SK-N-SH (cell line): Measurements from ENCODE around the gene PHKB. TPM values are rescaled to one million over a fixed set of nuclear protein-coding genes. Genes with fewer than 3 reads are reported as not detected.

Experiments used
- CTCF ChIA-PET: fragments of 300-600, 350-600 bp; formaldehyde crosslinking; extraction: SDS; loops from one replicate; lab custom pipeline; 2021; lab: Yijun Ruan, JAX
- POLR2A ChIA-PET: fragments of 350-600 bp; sonication (Branson Sonifier 250); formaldehyde crosslinking; extraction: SDS; loops from one replicate; lab custom pipeline; 2020; ENCODE audit warnings: antibody characterized with exemption, inconsistent platforms; lab: Yijun Ruan, JAX
- DNase-seq: peaks from one replicate; pipeline ENCODE4 v3.0.0; 2012
- H2AFZ ChIP-seq: fragments of 200-600 bp; sonication (generic); 2 replicates; pipeline ENCODE4 v1.8.1; 2016; ENCODE audit warnings: antibody characterized with exemption, mild to moderate bottlenecking, low read depth
- H3F3A ChIP-seq: fragments of 200-600 bp; sonication (generic); replicated peaks from 2 replicates; pipeline ENCODE3; 2016; ENCODE audit warnings: antibody characterized with exemption, mild to moderate bottlenecking; ENCODE audit not compliant: insufficient read depth
- H3K27ac ChIP-seq, 2 experiments: fragments of 200-500 bp in 1 of 2; fragments of 200-600 bp in 1 of 2; sonication (Bioruptor generic) in 1 of 2; sonication (generic), shearing (Covaris generic) in 1 of 2; 2 replicates each; pipeline versions ENCODE4 v1.5.1 to v1.6.1; 2014 to 2016; ENCODE audit warnings: low read depth in 2 of 2, inconsistent platforms in 1 of 2, low read length in 1 of 2, mild to moderate bottlenecking in 1 of 2, mixed read lengths in 1 of 2
- H3K27me3 ChIP-seq: fragments of 200-600 bp; sonication (generic), shearing (Covaris generic); 2 replicates; pipeline ENCODE4 v1.6.1; 2016; ENCODE audit warnings: mixed run types; ENCODE audit not compliant: insufficient read depth
- H3K36me3 ChIP-seq, 2 experiments: fragments of 200-500 bp in 1 of 2; fragments of 200-600 bp in 1 of 2; sonication (Bioruptor generic) in 1 of 2; sonication (generic) in 1 of 2; replicated peaks in 1 of 2; 2 replicates each; pipeline versions ENCODE3 to v1.5.1; 2014 to 2016; ENCODE audit warnings: low read length in 1 of 2, mild to moderate bottlenecking in 1 of 2; ENCODE audit not compliant: insufficient read depth in 2 of 2, control insufficient read depth in 1 of 2
- H3K4me1 ChIP-seq, 2 experiments: fragments of 200-500 bp in 1 of 2; fragments of 200-600 bp in 1 of 2; sonication (Bioruptor generic) in 1 of 2; sonication (generic), shearing (Covaris generic) in 1 of 2; 2 replicates each; pipeline versions ENCODE4 v1.5.1 to v1.6.1; 2014 to 2016; ENCODE audit warnings: low read depth in 1 of 2, low read length in 1 of 2, mixed run types in 1 of 2; ENCODE audit not compliant: insufficient read depth in 2 of 2, control insufficient read depth in 1 of 2
- H3K4me2 ChIP-seq: fragments of 200-600 bp; sonication (generic), shearing (Covaris generic); 2 replicates; pipeline ENCODE4 v1.6.1; 2017; ENCODE audit warnings: mixed run types
- H3K4me3 ChIP-seq, 2 experiments: fragments of 200-500 bp in 1 of 2; fragments of 200-600 bp in 1 of 2; sonication (Bioruptor generic) in 1 of 2; sonication (generic), shearing (Covaris generic) in 1 of 2; 2 replicates each; pipeline versions ENCODE4 v1.5.1 to v1.8.1; 2014 to 2016; ENCODE audit warnings: low read depth in 2 of 2, inconsistent platforms in 1 of 2, low read length in 1 of 2, mild to moderate bottlenecking in 1 of 2, mixed read lengths in 1 of 2, moderate library complexity in 1 of 2
- H3K79me2 ChIP-seq: fragments of 200-600 bp; sonication (generic); 2 replicates; pipeline ENCODE4 v1.8.1; 2017; ENCODE audit warnings: mild to moderate bottlenecking; ENCODE audit not compliant: insufficient read depth
- H3K9ac ChIP-seq: fragments of 200-600 bp; sonication (generic); 2 replicates; pipeline ENCODE4 v1.6.1; 2017; ENCODE audit warnings: mixed run types
- H3K9me2 ChIP-seq: fragments of 200-600 bp; sonication (generic); 2 replicates; pipeline ENCODE4 v1.6.1; 2017; ENCODE audit warnings: mixed run types
- H3K9me3 ChIP-seq: fragments of 200-600 bp; sonication (generic); 2 replicates; pipeline ENCODE4 v1.6.1; 2017; ENCODE audit warnings: mixed run types, mild to moderate bottlenecking, moderate library complexity
- H4K20me1 ChIP-seq: fragments of 200-600 bp; sonication (generic); 2 replicates; pipeline ENCODE4 v1.6.1; 2017; ENCODE audit warnings: mild to moderate bottlenecking, mixed run types; ENCODE audit not compliant: insufficient read depth
- ELF1 ChIP-seq: IDR thresholded peaks from 2 replicates; pipeline ENCODE4 v1.4.0; 2012
- FOXM1 ChIP-seq: IDR thresholded peaks from 2 replicates; pipeline ENCODE4 v1.4.0; 2012; ENCODE audit warnings: low read depth, mild to moderate bottlenecking
- MEF2A ChIP-seq: IDR thresholded peaks from 2 replicates; pipeline ENCODE4 v1.4.0; 2012; ENCODE audit warnings: low read depth, borderline replicate concordance
- PBX3 ChIP-seq: IDR thresholded peaks from 2 replicates; pipeline ENCODE4; 2012
- POLR2AphosphoS5 ChIP-seq: IDR thresholded peaks from 2 replicates; pipeline ENCODE4 v1.6.1; 2012; ENCODE audit warnings: low read depth, low read length
- RAD21 ChIP-seq: IDR thresholded peaks from 2 replicates; pipeline ENCODE4 v1.6.1; 2012; ENCODE audit warnings: mild to moderate bottlenecking, low read length
- RCOR1 ChIP-seq: fragments of 150-350 bp; IDR thresholded peaks from 2 replicates; pipeline ENCODE4 v1.6.1; 2017; ENCODE audit warnings: antibody characterized with exemption, low read length
- REST ChIP-seq: IDR thresholded peaks from 2 replicates; pipeline ENCODE4 v1.6.1; 2012; ENCODE audit warnings: mild to moderate bottlenecking, low read depth, low read length, moderate library complexity
- SIN3A ChIP-seq: IDR thresholded peaks from 2 replicates; pipeline ENCODE4 v1.6.1; 2012; ENCODE audit warnings: low read depth, mild to moderate bottlenecking, low read length, moderate library complexity, borderline replicate concordance
- SMC3 ChIP-seq: IDR thresholded peaks from 2 replicates; pipeline ENCODE4 v1.6.1; 2012; ENCODE audit warnings: low read depth, low read length, improper control_type of control experiment
- TAF1 ChIP-seq: IDR thresholded peaks from 2 replicates; pipeline ENCODE4 v1.6.1; 2012; ENCODE audit warnings: low read depth, mild to moderate bottlenecking, low read length, moderate library complexity, borderline replicate concordance
- ZBTB33 ChIP-seq: IDR thresholded peaks from 2 replicates; pipeline ENCODE4 v1.4.0; 2012; ENCODE audit warnings: low read depth, borderline replicate concordance
- WGBS: methylation state at CpG from one replicate; pipeline ENCODE4 v1.1.6; 2017; ENCODE audit warnings: low lambda C conversion rate; 5-methylcytosine and 5-hydroxymethylcytosine counted together
- polyA plus RNA-seq, 3 experiments: library from polyadenylated mRNA; depleted of rRNA; stranded (reverse); fragments of >200 nt; gene quantifications; 2 replicates each; pipeline ENCODE4 v1.2.3, GENCODE V29; 2012

The PHKB gene
- polyA plus RNA-seq, 1 of the 3 experiments (the other 2 are of a cell fraction): 20.8 TPM

DNA sequence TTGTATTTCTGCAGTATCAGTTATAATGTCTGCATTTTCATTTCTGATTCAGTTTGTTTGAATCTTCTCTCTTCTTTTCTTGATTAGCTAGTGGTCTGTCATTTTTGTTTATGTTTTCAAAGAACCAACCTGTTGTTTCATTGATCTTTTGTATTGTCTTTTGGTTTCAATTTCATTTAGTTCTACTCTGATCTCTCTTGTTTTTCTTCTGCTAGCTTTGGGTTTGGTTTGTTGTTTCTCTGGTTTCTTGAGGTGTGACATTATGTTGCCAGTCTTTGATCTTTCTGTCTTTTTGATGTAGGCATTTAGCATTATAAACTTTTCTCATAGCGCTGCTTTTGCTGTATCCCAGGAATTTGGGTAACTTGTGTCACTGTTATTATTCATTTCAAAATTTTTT, 107.2 kb downstream of the PHKB start:
- no peak for DNase-seq
- CTCF ChIA-PET: no interaction called here
- no peak overlapping the region for H3K9ac ChIP-seq
- H3K79me2 ChIP-seq: no peaks in the 10 kb centered on the region
- no peaks in the 10 kb centered on the region for H3K27me3 ChIP-seq
- no peak overlapping the region for H2AFZ ChIP-seq
- no peak overlapping the region for H3K4me3 ChIP-seq
- H3K9me3 ChIP-seq: no peaks in the 10 kb centered on the region
- peaks cover 0 to 5% of the 10 kb centered on the region in 2 experiments for H3K36me3 ChIP-seq
- 97% methylated on average over 1 of the region's 1 CpG for WGBS
- no peaks in the 10 kb centered on the region for H4K20me1 ChIP-seq
- H3K4me1 ChIP-seq: no peaks in the 10 kb centered on the region
- TF ChIP-seq RAD21: no peak
- TF ChIP-seq SMC3: no peak
- no peak for TF ChIP-seq PBX3
- TF ChIP-seq SIN3A: no peak
- no peak for TF ChIP-seq POLR2AphosphoS5
- no peak for TF ChIP-seq RCOR1
- no peak for TF ChIP-seq TAF1
- no peak for TF ChIP-seq REST
- POLR2A ChIA-PET: no interaction called here
- no peak overlapping the region for H3K4me2 ChIP-seq
- H3F3A ChIP-seq: no peaks in the 10 kb centered on the region
- no peaks in the 10 kb centered on the region for H3K9me2 ChIP-seq
- H3K27ac ChIP-seq: no peak overlapping the region

- H3K9me3 ChIP-seq: no peaks in the 10 kb centered on the region
- H3K36me3 ChIP-seq: peaks cover 0 to 4% of the 10 kb centered on the region in 2 experiments
- H3K9ac ChIP-seq: no peak overlapping the region
- no peaks in the 10 kb centered on the region for H4K20me1 ChIP-seq
- TF ChIP-seq FOXM1 (no peak), MEF2A (no peak), ELF1 (no peak), ZBTB33 (no peak), RCOR1 (no peak)
- no peaks in the 10 kb centered on the region for H3K4me1 ChIP-seq
- no peak overlapping the region for H3K4me2 ChIP-seq
- H3K79me2 ChIP-seq: no peaks in the 10 kb centered on the region
- DNase-seq: no peak
- POLR2A ChIA-PET: no interaction called here
- no peaks in the 10 kb centered on the region for H3K27me3 ChIP-seq
- H2AFZ ChIP-seq: no peak overlapping the region
- no peak overlapping the region for H3K27ac ChIP-seq
- no peaks in the 10 kb centered on the region for H3K9me2 ChIP-seq
- CTCF ChIA-PET: no interaction called here
- H3F3A ChIP-seq: no peaks in the 10 kb centered on the region
- no peak overlapping the region for H3K4me3 ChIP-seq
These were observed 109.9 kb downstream of the PHKB start for GRCh38 chr16:47571049-47571448.
